GM12878 (cell line): ENCODE measurements around the gene RIPK4.

Experiments used
- NFIC ChIP-seq: IDR thresholded peaks from 2 replicates; pipeline ENCODE4 v1.6.1; 2012; ENCODE audit warnings: low read depth, mild to moderate bottlenecking, inconsistent platforms, low read length, moderate library complexity
- TF ChIP-seq, protein P1 (sequence below), 3 experiments: IDR thresholded peaks in 2 of 3; conservative IDR thresholded peaks in 1 of 3; 2 replicates each; pipeline ENCODE4 v1.5.1; 2011; ENCODE audit warnings: low read depth in 3 of 3, low read length in 3 of 3, mild to moderate bottlenecking in 3 of 3, control low read depth in 2 of 3, moderate library complexity in 2 of 3, inconsistent platforms in 1 of 3, mixed read lengths in 1 of 3; ENCODE audit not compliant: control insufficient read depth in 2 of 3, insufficient read depth in 1 of 3; ENCODE audit errors: extremely low read depth in 1 of 3
- TF ChIP-seq, protein P2 (sequence below): fragments of 150-350 bp; IDR thresholded peaks from 2 replicates; pipeline ENCODE4 v1.6.1; 2016; ENCODE audit warnings: low read depth, low read length

DNA sequence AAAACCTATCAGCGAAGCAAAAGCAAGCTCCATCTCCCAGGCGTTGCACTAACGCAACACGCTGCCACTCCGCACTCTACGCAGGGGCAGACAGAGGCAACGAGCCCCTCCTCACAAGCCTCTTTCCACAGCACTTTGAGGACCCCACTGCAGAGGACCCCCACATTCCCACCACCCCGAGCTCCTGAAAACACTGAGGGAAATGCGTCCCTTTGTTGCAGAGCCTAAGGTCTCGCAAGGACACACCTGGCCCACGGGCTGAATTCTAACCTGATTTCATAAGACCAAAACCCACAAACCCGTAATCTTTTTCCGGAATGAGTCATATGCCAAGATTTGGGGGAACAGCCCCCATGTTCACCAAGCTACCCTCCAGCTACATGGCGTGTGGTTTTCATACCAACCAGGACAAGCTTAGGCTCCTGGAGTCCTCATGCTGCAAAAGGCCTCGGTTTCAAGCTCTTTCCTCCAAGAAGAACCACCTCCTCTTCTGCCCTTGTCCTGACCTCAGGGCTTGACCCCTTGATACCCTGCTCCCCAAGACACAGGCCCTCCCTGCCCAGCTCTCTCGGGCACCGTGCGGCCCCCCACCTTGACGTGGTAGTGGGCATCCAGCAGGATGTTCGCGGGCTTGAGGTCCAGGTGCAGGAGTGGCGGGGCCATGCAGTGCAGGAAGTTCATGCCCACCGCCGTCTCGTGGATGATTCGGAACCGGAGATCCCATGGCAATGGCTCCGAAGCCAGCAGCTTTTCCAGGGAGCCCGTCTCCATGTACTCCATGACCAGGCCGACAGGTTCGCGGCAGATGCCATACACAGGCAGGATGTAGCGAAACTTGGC, 10.7 kb downstream of the RIPK4 start:
- no peak for TF ChIP-seq NFIC
- TF ChIP-seq, protein P1, sequence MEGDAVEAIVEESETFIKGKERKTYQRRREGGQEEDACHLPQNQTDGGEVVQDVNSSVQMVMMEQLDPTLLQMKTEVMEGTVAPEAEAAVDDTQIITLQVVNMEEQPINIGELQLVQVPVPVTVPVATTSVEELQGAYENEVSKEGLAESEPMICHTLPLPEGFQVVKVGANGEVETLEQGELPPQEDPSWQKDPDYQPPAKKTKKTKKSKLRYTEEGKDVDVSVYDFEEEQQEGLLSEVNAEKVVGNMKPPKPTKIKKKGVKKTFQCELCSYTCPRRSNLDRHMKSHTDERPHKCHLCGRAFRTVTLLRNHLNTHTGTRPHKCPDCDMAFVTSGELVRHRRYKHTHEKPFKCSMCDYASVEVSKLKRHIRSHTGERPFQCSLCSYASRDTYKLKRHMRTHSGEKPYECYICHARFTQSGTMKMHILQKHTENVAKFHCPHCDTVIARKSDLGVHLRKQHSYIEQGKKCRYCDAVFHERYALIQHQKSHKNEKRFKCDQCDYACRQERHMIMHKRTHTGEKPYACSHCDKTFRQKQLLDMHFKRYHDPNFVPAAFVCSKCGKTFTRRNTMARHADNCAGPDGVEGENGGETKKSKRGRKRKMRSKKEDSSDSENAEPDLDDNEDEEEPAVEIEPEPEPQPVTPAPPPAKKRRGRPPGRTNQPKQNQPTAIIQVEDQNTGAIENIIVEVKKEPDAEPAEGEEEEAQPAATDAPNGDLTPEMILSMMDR (IDR thresholded peaks at IDR 0.05 in 2 of 3, conservative IDR thresholded peaks at IDR 0.05 in 1 of 3; ENCODE audit: control insufficient read depth in 2 of 3, extremely low read depth in 1 of 3, insufficient read depth in 1 of 3, low read depth in 3 of 3, low read length in 3 of 3): no peak
- TF ChIP-seq, protein P2, sequence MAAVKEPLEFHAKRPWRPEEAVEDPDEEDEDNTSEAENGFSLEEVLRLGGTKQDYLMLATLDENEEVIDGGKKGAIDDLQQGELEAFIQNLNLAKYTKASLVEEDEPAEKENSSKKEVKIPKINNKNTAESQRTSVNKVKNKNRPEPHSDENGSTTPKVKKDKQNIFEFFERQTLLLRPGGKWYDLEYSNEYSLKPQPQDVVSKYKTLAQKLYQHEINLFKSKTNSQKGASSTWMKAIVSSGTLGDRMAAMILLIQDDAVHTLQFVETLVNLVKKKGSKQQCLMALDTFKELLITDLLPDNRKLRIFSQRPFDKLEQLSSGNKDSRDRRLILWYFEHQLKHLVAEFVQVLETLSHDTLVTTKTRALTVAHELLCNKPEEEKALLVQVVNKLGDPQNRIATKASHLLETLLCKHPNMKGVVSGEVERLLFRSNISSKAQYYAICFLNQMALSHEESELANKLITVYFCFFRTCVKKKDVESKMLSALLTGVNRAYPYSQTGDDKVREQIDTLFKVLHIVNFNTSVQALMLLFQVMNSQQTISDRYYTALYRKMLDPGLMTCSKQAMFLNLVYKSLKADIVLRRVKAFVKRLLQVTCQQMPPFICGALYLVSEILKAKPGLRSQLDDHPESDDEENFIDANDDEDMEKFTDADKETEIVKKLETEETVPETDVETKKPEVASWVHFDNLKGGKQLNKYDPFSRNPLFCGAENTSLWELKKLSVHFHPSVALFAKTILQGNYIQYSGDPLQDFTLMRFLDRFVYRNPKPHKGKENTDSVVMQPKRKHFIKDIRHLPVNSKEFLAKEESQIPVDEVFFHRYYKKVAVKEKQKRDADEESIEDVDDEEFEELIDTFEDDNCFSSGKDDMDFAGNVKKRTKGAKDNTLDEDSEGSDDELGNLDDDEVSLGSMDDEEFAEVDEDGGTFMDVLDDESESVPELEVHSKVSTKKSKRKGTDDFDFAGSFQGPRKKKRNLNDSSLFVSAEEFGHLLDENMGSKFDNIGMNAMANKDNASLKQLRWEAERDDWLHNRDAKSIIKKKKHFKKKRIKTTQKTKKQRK: no peak
